ENCODE results near the gene MBLAC2.
A peak's percentile ranks its signal among the peaks of the same experiment; 100 is the strongest.

Gene MBLAC2

DNA sequence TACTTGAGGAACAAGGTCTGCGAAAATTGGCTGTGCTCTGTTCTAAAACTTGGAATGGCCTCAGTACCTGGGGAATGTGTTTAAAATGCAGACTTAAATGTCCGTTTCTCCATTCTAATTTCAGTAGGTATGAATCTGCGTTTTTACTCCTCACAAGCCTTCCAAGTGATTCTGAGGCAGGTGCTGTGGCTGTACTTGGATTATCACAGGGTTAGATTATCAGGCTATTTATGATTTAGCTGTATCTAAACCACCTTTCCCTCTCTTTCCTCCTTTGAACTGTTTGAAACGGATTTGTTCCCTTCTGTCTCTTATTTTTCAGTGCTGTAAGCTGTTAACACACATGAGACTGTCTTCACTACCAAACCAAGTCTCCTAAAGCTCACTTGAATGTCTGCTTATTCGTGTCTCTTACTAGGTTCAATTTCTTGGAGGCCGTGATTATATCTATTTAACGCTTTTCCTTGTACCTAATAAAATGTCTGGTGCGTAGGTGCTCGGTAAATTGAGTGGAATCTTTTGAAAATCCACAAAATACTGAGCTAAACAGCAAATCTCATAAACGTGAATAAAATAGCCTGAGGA lies 64.3 kb downstream of the MBLAC2 start:
- ATAC-seq = no peak
- Mint-ChIP-seq H3K4me3 (no peak overlapping the region), H3K36me3 (peaks cover 17% of the 10 kb centered on the region), H3K4me1 (peaks cover 15% of the 10 kb centered on the region), H3K9me3 (no peaks in the 10 kb centered on the region), H3K27me3 (no peaks in the 10 kb centered on the region), H3K27ac (no peak overlapping the region)

DNA sequence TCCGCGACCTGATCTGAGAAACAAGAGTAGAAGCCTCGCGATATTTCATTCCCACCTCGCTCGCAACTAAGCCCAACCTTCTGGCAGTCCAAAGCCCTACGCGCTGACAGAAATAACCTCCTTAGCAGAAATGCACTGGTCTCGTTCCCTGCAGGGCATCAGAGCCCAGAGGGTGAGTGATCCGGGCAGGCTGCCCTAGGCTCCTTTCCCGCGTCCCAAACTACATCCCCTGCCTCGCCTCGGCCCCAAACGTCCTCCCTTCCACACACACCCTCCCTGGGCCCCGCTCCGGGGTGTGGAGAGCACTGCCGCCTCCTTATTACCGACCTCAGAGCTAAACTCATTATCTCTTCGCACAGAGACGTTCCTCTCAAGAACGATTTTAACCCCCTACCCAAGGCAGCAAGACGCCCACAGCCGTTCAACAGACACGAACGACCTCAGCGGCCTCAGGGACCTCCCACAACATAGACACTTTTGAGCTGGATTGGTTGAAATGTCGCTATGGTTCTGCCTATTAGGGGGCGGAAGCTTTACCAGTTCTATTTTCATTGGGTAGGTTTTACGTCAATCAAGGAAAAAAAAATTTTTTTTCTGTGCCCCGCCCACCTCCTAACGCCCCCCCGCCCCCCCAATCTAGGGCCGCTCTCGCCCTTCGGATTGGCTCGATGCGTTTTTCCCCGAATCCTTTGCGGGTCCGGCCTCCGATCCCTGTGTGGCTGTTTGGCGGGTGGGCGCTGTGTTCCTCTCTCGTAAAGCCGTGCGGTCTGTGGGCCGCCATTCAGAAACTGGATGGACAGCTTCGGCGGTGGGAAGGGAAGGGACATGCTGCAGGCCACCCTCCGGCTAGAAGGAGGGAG lies 65.0 kb downstream of the MBLAC2 start, which contains the start of gene CETN3:
Gene CETN3, minus strand, starts transcription at position 439 of the 860 bp plus-strand sequence. Its CDS starts 95 bp downstream, at position 344.
- Mint-ChIP-seq H3K36me3 (peaks cover 22% of the 10 kb centered on the region), H3K4me3 (no peak within 1 kb of the TSS), H3K4me1 (peaks cover 15% of the 10 kb centered on the region), H3K9me3 (no peaks in the 10 kb centered on the region), H3K27ac (no peak within 1 kb of the TSS), H3K27me3 (no peaks in the 10 kb centered on the region)
- peak; percentile 99 for ATAC-seq

GRCh38 chr5:90408571-90409317 lies 65.8 kb downstream of the MBLAC2 start:
- ATAC-seq = no peak
- H3K27me3 Mint-ChIP-seq = no peaks in the 10 kb centered on the region
- no peak overlapping the region for H3K4me3 Mint-ChIP-seq
- peaks cover 22% of the 10 kb centered on the region for H3K36me3 Mint-ChIP-seq
- H3K4me1 Mint-ChIP-seq = peaks cover 15% of the 10 kb centered on the region
- no peak overlapping the region for H3K27ac Mint-ChIP-seq
- no peaks in the 10 kb centered on the region for H3K9me3 Mint-ChIP-seq

Data from stimulated activated memory B cell treated with anti-CD40 and anti-IgM and Interleukin-4, amounts not matched to agents 10 μg/mL and 1 μg/mL and 100 μg/mL, for 72 hours (primary cell).